ENCODE results near the gene MCF2L2.

DNA sequence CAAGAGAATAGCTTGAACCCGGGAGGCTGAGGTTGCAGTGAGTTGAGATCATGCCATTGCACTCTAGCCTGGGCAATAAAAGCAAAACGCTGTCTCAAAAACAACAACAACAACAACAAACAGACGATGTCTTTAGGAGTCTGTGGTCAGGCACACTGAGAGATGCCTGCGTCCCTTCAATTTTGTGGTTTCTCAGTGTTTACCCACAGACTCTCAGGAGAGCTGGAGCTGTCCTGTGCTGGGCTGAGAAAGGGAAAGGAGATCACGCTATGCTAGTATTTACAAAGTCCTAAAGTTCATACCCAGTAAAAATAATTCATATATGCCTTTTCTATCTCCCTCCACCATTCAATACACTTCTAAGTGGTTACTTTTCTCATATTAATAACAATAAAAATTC, 272.2 kb downstream of the MCF2L2 start:
- TF ChIP-seq, protein P1, sequence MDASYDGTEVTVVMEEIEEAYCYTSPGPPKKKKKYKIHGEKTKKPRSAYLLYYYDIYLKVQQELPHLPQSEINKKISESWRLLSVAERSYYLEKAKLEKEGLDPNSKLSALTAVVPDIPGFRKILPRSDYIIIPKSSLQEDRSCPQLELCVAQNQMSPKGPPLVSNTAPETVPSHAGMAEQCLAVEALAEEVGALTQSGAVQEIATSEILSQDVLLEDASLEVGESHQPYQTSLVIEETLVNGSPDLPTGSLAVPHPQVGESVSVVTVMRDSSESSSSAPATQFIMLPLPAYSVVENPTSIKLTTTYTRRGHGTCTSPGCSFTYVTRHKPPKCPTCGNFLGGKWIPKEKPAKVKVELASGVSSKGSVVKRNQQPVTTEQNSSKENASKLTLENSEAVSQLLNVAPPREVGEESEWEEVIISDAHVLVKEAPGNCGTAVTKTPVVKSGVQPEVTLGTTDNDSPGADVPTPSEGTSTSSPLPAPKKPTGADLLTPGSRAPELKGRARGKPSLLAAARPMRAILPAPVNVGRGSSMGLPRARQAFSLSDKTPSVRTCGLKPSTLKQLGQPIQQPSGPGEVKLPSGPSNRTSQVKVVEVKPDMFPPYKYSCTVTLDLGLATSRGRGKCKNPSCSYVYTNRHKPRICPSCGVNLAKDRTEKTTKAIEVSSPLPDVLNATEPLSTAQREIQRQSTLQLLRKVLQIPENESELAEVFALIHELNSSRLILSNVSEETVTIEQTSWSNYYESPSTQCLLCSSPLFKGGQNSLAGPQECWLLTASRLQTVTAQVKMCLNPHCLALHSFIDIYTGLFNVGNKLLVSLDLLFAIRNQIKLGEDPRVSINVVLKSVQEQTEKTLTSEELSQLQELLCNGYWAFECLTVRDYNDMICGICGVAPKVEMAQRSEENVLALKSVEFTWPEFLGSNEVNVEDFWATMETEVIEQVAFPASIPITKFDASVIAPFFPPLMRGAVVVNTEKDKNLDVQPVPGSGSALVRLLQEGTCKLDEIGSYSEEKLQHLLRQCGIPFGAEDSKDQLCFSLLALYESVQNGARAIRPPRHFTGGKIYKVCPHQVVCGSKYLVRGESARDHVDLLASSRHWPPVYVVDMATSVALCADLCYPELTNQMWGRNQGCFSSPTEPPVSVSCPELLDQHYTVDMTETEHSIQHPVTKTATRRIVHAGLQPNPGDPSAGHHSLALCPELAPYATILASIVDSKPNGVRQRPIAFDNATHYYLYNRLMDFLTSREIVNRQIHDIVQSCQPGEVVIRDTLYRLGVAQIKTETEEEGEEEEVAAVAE (CRISPR knock-in tag; IDR thresholded peaks at IDR 0.05; ENCODE audit: borderline replicate concordance), result no peak
- TF ChIP-seq ZNF253 (CRISPR knock-in tag; IDR thresholded peaks at IDR 0.05; ENCODE audit: borderline replicate concordance) (no peak), POLR2A (IDR thresholded peaks at IDR 0.05; ENCODE audit: insufficient read depth in 1 of 2, low read depth in 2 of 2, low read length in 2 of 2) (no peak), ZNF747 (CRISPR knock-in tag; IDR thresholded peaks at IDR 0.05; ENCODE audit: borderline replicate concordance) (no peak), ZNF264 (CRISPR knock-in tag; IDR thresholded peaks at IDR 0.05) (no peak), RFX5 (IDR thresholded peaks at IDR 0.05; ENCODE audit: low read depth, low read length) (no peak), KDM1A (CRISPR knock-in tag; IDR thresholded peaks at IDR 0.05) (no peak), EHMT2 (IDR thresholded peaks at IDR 0.05; ENCODE audit: borderline replicate concordance, low read depth, low read length) (no peak), ZNF766 (CRISPR knock-in tag; IDR thresholded peaks at IDR 0.05; ENCODE audit: borderline replicate concordance) (no peak), SMAD1 (CRISPR knock-in tag; IDR thresholded peaks at IDR 0.05; ENCODE audit: borderline replicate concordance, low read depth) (no peak)
- TF ChIP-seq, protein P2, sequence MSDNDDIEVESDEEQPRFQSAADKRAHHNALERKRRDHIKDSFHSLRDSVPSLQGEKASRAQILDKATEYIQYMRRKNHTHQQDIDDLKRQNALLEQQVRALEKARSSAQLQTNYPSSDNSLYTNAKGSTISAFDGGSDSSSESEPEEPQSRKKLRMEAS (IDR thresholded peaks at IDR 0.05), result no peak
- TF ChIP-seq, protein P3, sequence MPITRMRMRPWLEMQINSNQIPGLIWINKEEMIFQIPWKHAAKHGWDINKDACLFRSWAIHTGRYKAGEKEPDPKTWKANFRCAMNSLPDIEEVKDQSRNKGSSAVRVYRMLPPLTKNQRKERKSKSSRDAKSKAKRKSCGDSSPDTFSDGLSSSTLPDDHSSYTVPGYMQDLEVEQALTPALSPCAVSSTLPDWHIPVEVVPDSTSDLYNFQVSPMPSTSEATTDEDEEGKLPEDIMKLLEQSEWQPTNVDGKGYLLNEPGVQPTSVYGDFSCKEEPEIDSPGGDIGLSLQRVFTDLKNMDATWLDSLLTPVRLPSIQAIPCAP (CRISPR knock-in tag; IDR thresholded peaks at IDR 0.05; ENCODE audit: low read depth), result no peak

All from HepG2 (cell line).